ENCODE measurements around the gene FBXL14.
A peak's percentile ranks its signal among the peaks of the same experiment; 100 is the strongest.

Gene FBXL14

GRCh38 chr12:1590221-1590979 is 4.0 kb downstream of the FBXL14 start:
- Histone ChIP-seq H3K9ac (ENCODE audit: low read depth, low read length) (peak overlapping the region; percentile 33), H3K27me3 (ENCODE audit: control insufficient read depth, insufficient read depth, low read length) (no peaks in the 10 kb centered on the region), H3K36me3 (ENCODE audit: insufficient read depth, low read length) (peaks cover 4% of the 10 kb centered on the region), H3K9me3 (replicated peaks; ENCODE audit: low read length) (no peaks in the 10 kb centered on the region), H3K4me3 (ENCODE audit: low read length) (peak overlapping the region; percentile 57), H3K4me1 (ENCODE audit: control insufficient read depth, insufficient read depth, low read length) (peaks cover 64% of the 10 kb centered on the region), H3K4me2 (ENCODE audit: low read length) (peak overlapping the region; percentile 95)

- H3K4me1 ChIP-seq (ENCODE audit: control insufficient read depth, insufficient read depth, low read length): peaks cover 56% of the 10 kb centered on the region
- no peaks in the 10 kb centered on the region for H3K9me3 ChIP-seq (replicated peaks; ENCODE audit: low read length)
- H3K9ac ChIP-seq (ENCODE audit: low read depth, low read length): no peak overlapping the region
- H3K36me3 ChIP-seq (ENCODE audit: insufficient read depth, low read length): peaks cover 4% of the 10 kb centered on the region
- H3K4me2 ChIP-seq (ENCODE audit: low read length): peak overlapping the region; percentile 11
- no peaks in the 10 kb centered on the region for H3K27me3 ChIP-seq (ENCODE audit: control insufficient read depth, insufficient read depth, low read length)
- H3K4me3 ChIP-seq (ENCODE audit: low read length): no peak overlapping the region
Observed at GRCh38 chr12:1588575-1588947, 5.8 kb downstream of the FBXL14 start.

- peaks cover 51% of the 10 kb centered on the region for H3K4me1 ChIP-seq (ENCODE audit: control insufficient read depth, insufficient read depth, low read length)
Observed at GRCh38 chr12:1587927-1588574, 6.3 kb downstream of the FBXL14 start.

GRCh38 chr12:1584326-1584725 is 10.1 kb downstream of the FBXL14 start:
- Histone ChIP-seq H3K4me3 (ENCODE audit: low read length) (no peak overlapping the region), H3K4me1 (ENCODE audit: control insufficient read depth, insufficient read depth, low read length) (peaks cover 37% of the 10 kb centered on the region), H3K9ac (ENCODE audit: low read depth, low read length) (no peak overlapping the region), H3K4me2 (ENCODE audit: low read length) (no peak overlapping the region), H3K36me3 (ENCODE audit: insufficient read depth, low read length) (no peaks in the 10 kb centered on the region), H3K9me3 (replicated peaks; ENCODE audit: low read length) (no peaks in the 10 kb centered on the region), H3K27me3 (ENCODE audit: control insufficient read depth, insufficient read depth, low read length) (no peaks in the 10 kb centered on the region)

More at GRCh38 chr12:1587927-1588574, 6.3 kb downstream of the FBXL14 start:
- no peak overlapping the region for H3K4me3 ChIP-seq (ENCODE audit: low read length)
- H3K9me3 ChIP-seq (replicated peaks; ENCODE audit: low read length): no peaks in the 10 kb centered on the region
- H3K27me3 ChIP-seq (ENCODE audit: control insufficient read depth, insufficient read depth, low read length): no peaks in the 10 kb centered on the region
- H3K4me2 ChIP-seq (ENCODE audit: low read length): peak overlapping the region; percentile 35
- H3K9ac ChIP-seq (ENCODE audit: low read depth, low read length): no peak overlapping the region
- H3K36me3 ChIP-seq (ENCODE audit: insufficient read depth, low read length): peaks cover 2% of the 10 kb centered on the region

GRCh38 chr12:1583421-1584078 is 10.8 kb downstream of the FBXL14 start:
- Histone ChIP-seq H3K4me1 (ENCODE audit: control insufficient read depth, insufficient read depth, low read length) (peaks cover 34% of the 10 kb centered on the region), H3K9ac (ENCODE audit: low read depth, low read length) (no peak overlapping the region), H3K4me3 (ENCODE audit: low read length) (peak overlapping the region; percentile 39), H3K4me2 (ENCODE audit: low read length) (peak overlapping the region; percentile 63), H3K9me3 (replicated peaks; ENCODE audit: low read length) (no peaks in the 10 kb centered on the region), H3K36me3 (ENCODE audit: insufficient read depth, low read length) (no peaks in the 10 kb centered on the region), H3K27me3 (ENCODE audit: control insufficient read depth, insufficient read depth, low read length) (no peaks in the 10 kb centered on the region)

- Histone ChIP-seq H3K36me3 (ENCODE audit: insufficient read depth, low read length) (no peaks in the 10 kb centered on the region), H3K9me3 (replicated peaks; ENCODE audit: low read length) (no peaks in the 10 kb centered on the region), H3K9ac (ENCODE audit: low read depth, low read length) (no peak overlapping the region), H3K4me3 (ENCODE audit: low read length) (no peak overlapping the region), H3K4me1 (ENCODE audit: control insufficient read depth, insufficient read depth, low read length) (peaks cover 26% of the 10 kb centered on the region), H3K4me2 (ENCODE audit: low read length) (no peak overlapping the region), H3K27me3 (ENCODE audit: control insufficient read depth, insufficient read depth, low read length) (no peaks in the 10 kb centered on the region)
Observed at GRCh38 chr12:1582709-1583050, 11.7 kb downstream of the FBXL14 start.

- H3K4me1 ChIP-seq (ENCODE audit: control insufficient read depth, insufficient read depth, low read length): peaks cover 20% of the 10 kb centered on the region
- H3K9ac ChIP-seq (ENCODE audit: low read depth, low read length): no peak overlapping the region
- no peaks in the 10 kb centered on the region for H3K27me3 ChIP-seq (ENCODE audit: control insufficient read depth, insufficient read depth, low read length)
- no peak overlapping the region for H3K4me3 ChIP-seq (ENCODE audit: low read length)
- no peaks in the 10 kb centered on the region for H3K9me3 ChIP-seq (replicated peaks; ENCODE audit: low read length)
- H3K4me2 ChIP-seq (ENCODE audit: low read length): no peak overlapping the region
- H3K36me3 ChIP-seq (ENCODE audit: insufficient read depth, low read length): no peaks in the 10 kb centered on the region
Observed at GRCh38 chr12:1581973-1582708, 12.2 kb downstream of the FBXL14 start.

- no peaks in the 10 kb centered on the region for H3K36me3 ChIP-seq (ENCODE audit: insufficient read depth, low read length)
- H3K4me1 ChIP-seq (ENCODE audit: control insufficient read depth, insufficient read depth, low read length): peaks cover 24% of the 10 kb centered on the region
- H3K4me3 ChIP-seq (ENCODE audit: low read length): no peak overlapping the region
- H3K9ac ChIP-seq (ENCODE audit: low read depth, low read length): no peak overlapping the region
- H3K9me3 ChIP-seq (replicated peaks; ENCODE audit: low read length): no peaks in the 10 kb centered on the region
- H3K27me3 ChIP-seq (ENCODE audit: control insufficient read depth, insufficient read depth, low read length): no peaks in the 10 kb centered on the region
- H3K4me2 ChIP-seq (ENCODE audit: low read length): no peak overlapping the region
Observed at GRCh38 chr12:1580526-1580925, 13.9 kb downstream of the FBXL14 start.

- Histone ChIP-seq H3K4me3 (ENCODE audit: low read length) (no peak overlapping the region), H3K27me3 (ENCODE audit: control insufficient read depth, insufficient read depth, low read length) (no peaks in the 10 kb centered on the region), H3K36me3 (ENCODE audit: insufficient read depth, low read length) (no peaks in the 10 kb centered on the region), H3K4me2 (ENCODE audit: low read length) (no peak overlapping the region), H3K9ac (ENCODE audit: low read depth, low read length) (no peak overlapping the region), H3K9me3 (replicated peaks; ENCODE audit: low read length) (no peaks in the 10 kb centered on the region), H3K4me1 (ENCODE audit: control insufficient read depth, insufficient read depth, low read length) (peaks cover 28% of the 10 kb centered on the region)
Observed at GRCh38 chr12:1579651-1580435, 14.5 kb downstream of the FBXL14 start.

- no peaks in the 10 kb centered on the region for H3K36me3 ChIP-seq (ENCODE audit: insufficient read depth, low read length)
- H3K4me2 ChIP-seq (ENCODE audit: low read length): no peak overlapping the region
- no peaks in the 10 kb centered on the region for H3K27me3 ChIP-seq (ENCODE audit: control insufficient read depth, insufficient read depth, low read length)
- H3K4me1 ChIP-seq (ENCODE audit: control insufficient read depth, insufficient read depth, low read length): peaks cover 20% of the 10 kb centered on the region
- no peaks in the 10 kb centered on the region for H3K9me3 ChIP-seq (replicated peaks; ENCODE audit: low read length)
- no peak overlapping the region for H3K4me3 ChIP-seq (ENCODE audit: low read length)
- no peak overlapping the region for H3K9ac ChIP-seq (ENCODE audit: low read depth, low read length)
Observed at GRCh38 chr12:1576410-1577241, 17.8 kb downstream of the FBXL14 start.
